Vagina (tissue), 2 donors: Measurements from ENCODE around the gene NTSR1.

Source experiments
- POLR2A ChIP-seq, 2 donors: fragments of 450-650 bp; IDR thresholded peaks; one replicate each; pipeline ENCODE4 v1.6.1; 2017; ENCODE audit warnings: antibody characterized with exemption in 2 of 2, mild to moderate bottlenecking in 2 of 2, moderate library complexity in 2 of 2
- POLR2AphosphoS5 ChIP-seq, 2 donors: sonication (generic); formaldehyde crosslinking; IDR thresholded peaks; one replicate each; pipeline ENCODE4 v1.9.0; 2017; ENCODE audit warnings: antibody characterized with exemption in 2 of 2, mild to moderate bottlenecking in 2 of 2, low read depth in 1 of 2; ENCODE audit not compliant: insufficient read depth in 1 of 2
- TF ChIP-seq, protein P1 (sequence below), 3 experiments: fragments of 450-650 bp in 2 of 3; fragments of 200-600 bp in 1 of 3; sonication (generic) in 1 of 3; IDR thresholded peaks; one replicate each; pipeline ENCODE4 v1.5.1; 2017 to 2019; ENCODE audit warnings: antibody characterized with exemption in 3 of 3, mild to moderate bottlenecking in 2 of 3, moderate library complexity in 2 of 3

- TF ChIP-seq POLR2AphosphoS5 (IDR thresholded peaks at IDR 0.05; ENCODE audit: insufficient read depth in 1 of 2, low read depth in 1 of 2): no peak
- TF ChIP-seq, protein P1, sequence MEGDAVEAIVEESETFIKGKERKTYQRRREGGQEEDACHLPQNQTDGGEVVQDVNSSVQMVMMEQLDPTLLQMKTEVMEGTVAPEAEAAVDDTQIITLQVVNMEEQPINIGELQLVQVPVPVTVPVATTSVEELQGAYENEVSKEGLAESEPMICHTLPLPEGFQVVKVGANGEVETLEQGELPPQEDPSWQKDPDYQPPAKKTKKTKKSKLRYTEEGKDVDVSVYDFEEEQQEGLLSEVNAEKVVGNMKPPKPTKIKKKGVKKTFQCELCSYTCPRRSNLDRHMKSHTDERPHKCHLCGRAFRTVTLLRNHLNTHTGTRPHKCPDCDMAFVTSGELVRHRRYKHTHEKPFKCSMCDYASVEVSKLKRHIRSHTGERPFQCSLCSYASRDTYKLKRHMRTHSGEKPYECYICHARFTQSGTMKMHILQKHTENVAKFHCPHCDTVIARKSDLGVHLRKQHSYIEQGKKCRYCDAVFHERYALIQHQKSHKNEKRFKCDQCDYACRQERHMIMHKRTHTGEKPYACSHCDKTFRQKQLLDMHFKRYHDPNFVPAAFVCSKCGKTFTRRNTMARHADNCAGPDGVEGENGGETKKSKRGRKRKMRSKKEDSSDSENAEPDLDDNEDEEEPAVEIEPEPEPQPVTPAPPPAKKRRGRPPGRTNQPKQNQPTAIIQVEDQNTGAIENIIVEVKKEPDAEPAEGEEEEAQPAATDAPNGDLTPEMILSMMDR (IDR thresholded peaks at IDR 0.05): no peak
- no peak for TF ChIP-seq POLR2A (IDR thresholded peaks at IDR 0.05)
These were observed 68.8 kb downstream of the NTSR1 start for GRCh38 chr20:62777528-62777830.
